GM10847 (cell line): ENCODE data around the gene YLPM1.

Experiments
- POLR2A ChIP-seq: IDR thresholded peaks from 2 replicates; pipeline ENCODE4 v1.6.1; 2011; ENCODE audit not compliant: insufficient read length; ENCODE audit errors: extremely low read depth

The YLPM1 gene

GRCh38 chr14:74824997-74825396, 61.9 kb downstream of the YLPM1 start:
- no peak for TF ChIP-seq POLR2A

- TF ChIP-seq POLR2A = no peak
These were observed 63.5 kb downstream of the YLPM1 start for GRCh38 chr14:74826574-74826973.

GRCh38 chr14:74829251-74829650, 66.1 kb downstream of the YLPM1 start:
- no peak for TF ChIP-seq POLR2A

GRCh38 chr14:74832849-74833248, 69.7 kb downstream of the YLPM1 start:
- TF ChIP-seq POLR2A = no peak

GRCh38 chr14:74834692-74835392, 71.7 kb downstream of the YLPM1 start:
- no peak for TF ChIP-seq POLR2A

GRCh38 chr14:74835645-74836250, 72.6 kb downstream of the YLPM1 start:
- TF ChIP-seq POLR2A = no peak

GRCh38 chr14:74836251-74836960, 73.3 kb downstream of the YLPM1 start:
- no peak for TF ChIP-seq POLR2A

GRCh38 chr14:74838166-74838565, 75.0 kb downstream of the YLPM1 start:
- no peak for TF ChIP-seq POLR2A

GRCh38 chr14:74840603-74841030, 77.5 kb downstream of the YLPM1 start:
- no peak for TF ChIP-seq POLR2A

GRCh38 chr14:74841230-74842207, 78.4 kb downstream of the YLPM1 start:
- TF ChIP-seq POLR2A = no peak

GRCh38 chr14:74843653-74844052, 80.5 kb downstream of the YLPM1 start:
- TF ChIP-seq POLR2A = no peak

GRCh38 chr14:74846168-74846567, 83.1 kb downstream of the YLPM1 start:
- no peak for TF ChIP-seq POLR2A

GRCh38 chr14:74846968-74847665, 84.0 kb downstream of the YLPM1 start:
- no peak for TF ChIP-seq POLR2A

GRCh38 chr14:74848768-74849167, 85.7 kb downstream of the YLPM1 start:
- TF ChIP-seq POLR2A = no peak
